H9 (cell line): ENCODE data around the gene THEM5. TPM values are rescaled to one million over a fixed set of nuclear protein-coding genes. Genes with fewer than 3 reads are reported as not detected.
A peak's percentile ranks its signal among the peaks of the same experiment; 100 is the strongest.

Source experiments
- DNase-seq: peaks from one replicate; pipeline ENCODE4 v3.0.0-alpha.2; 2017
- H2AFZ ChIP-seq: one replicate; pipeline ENCODE4 v1.6.1; 2013; ENCODE audit warnings: mild to moderate bottlenecking, low read length, control low read depth, moderate library complexity
- H2AK5ac ChIP-seq: 2 replicates; pipeline ENCODE4 v1.6.1; 2013; ENCODE audit warnings: low read length, control low read depth, mixed read lengths; ENCODE audit not compliant: insufficient read length
- H2BK120ac ChIP-seq: one replicate; pipeline ENCODE4 v1.6.1; 2013; ENCODE audit warnings: low read depth, mild to moderate bottlenecking, low read length, control low read depth, inconsistent platforms; ENCODE audit not compliant: poor library complexity, severe bottlenecking
- H2BK12ac ChIP-seq: 2 replicates; pipeline ENCODE4 v1.6.1; 2013; ENCODE audit warnings: low read length, control low read depth, mixed read lengths, low read depth; ENCODE audit not compliant: insufficient read length
- H2BK15ac ChIP-seq: 2 replicates; pipeline ENCODE4 v1.6.1; 2013; ENCODE audit warnings: low read depth, low read length, control low read depth
- H2BK20ac ChIP-seq: one replicate; pipeline ENCODE4 v1.6.1; 2013; ENCODE audit warnings: low read depth, mild to moderate bottlenecking, low read length, control low read depth, inconsistent platforms; ENCODE audit not compliant: poor library complexity, severe bottlenecking
- H2BK5ac ChIP-seq: 2 replicates; pipeline ENCODE4 v1.6.1; 2013; ENCODE audit warnings: low read length, control low read depth, mixed read lengths; ENCODE audit not compliant: insufficient read length
- H3K14ac ChIP-seq: 2 replicates; pipeline ENCODE4 v1.6.1; 2013; ENCODE audit warnings: low read length, control low read depth; ENCODE audit not compliant: insufficient read depth
- H3K18ac ChIP-seq: 2 replicates; pipeline ENCODE4 v1.6.1; 2013; ENCODE audit warnings: low read depth, mild to moderate bottlenecking, mixed read lengths, low read length, control low read depth; ENCODE audit not compliant: insufficient read length
- H3K23ac ChIP-seq: 2 replicates; pipeline ENCODE4 v1.6.1; 2013; ENCODE audit warnings: low read length, control low read depth, mixed read lengths, low read depth; ENCODE audit not compliant: insufficient read length
- H3K23me2 ChIP-seq: 2 replicates; pipeline ENCODE4 v1.6.1; 2013; ENCODE audit warnings: low read depth, mild to moderate bottlenecking, mixed read lengths, low read length, control low read depth; ENCODE audit not compliant: insufficient read length, poor library complexity, severe bottlenecking
- H3K27ac ChIP-seq: 2 replicates; pipeline ENCODE4 v1.5.1; 2013; ENCODE audit warnings: low read length, control low read depth, mixed read lengths, low read depth; ENCODE audit not compliant: insufficient read length
- H3K27me3 ChIP-seq: 2 replicates; pipeline ENCODE4 v1.6.1; 2013; ENCODE audit warnings: low read length, control low read depth, inconsistent platforms; ENCODE audit not compliant: insufficient read depth
- H3K4ac ChIP-seq: 2 replicates; pipeline ENCODE4 v1.6.1; 2013; ENCODE audit warnings: low read depth, mild to moderate bottlenecking, control low read depth, inconsistent platforms, low read length, moderate library complexity
- H3K4me1 ChIP-seq: 2 replicates; pipeline ENCODE4 v1.6.1; 2013; ENCODE audit warnings: low read length, control low read depth, inconsistent platforms; ENCODE audit not compliant: insufficient read depth
- H3K4me2 ChIP-seq: 2 replicates; pipeline ENCODE4 v1.6.1; 2013; ENCODE audit warnings: low read length, control low read depth, mixed read lengths; ENCODE audit not compliant: insufficient read length, insufficient read depth
- H3K56ac ChIP-seq: 2 replicates; pipeline ENCODE4 v1.6.1; 2013; ENCODE audit warnings: low read depth, mild to moderate bottlenecking, mixed read lengths, low read length, control low read depth; ENCODE audit not compliant: insufficient read length
- H3K79me1 ChIP-seq: 2 replicates; pipeline ENCODE4 v1.6.1; 2013; ENCODE audit warnings: low read depth, mild to moderate bottlenecking, moderate library complexity, low read length, control low read depth, inconsistent platforms; ENCODE audit not compliant: insufficient read depth, poor library complexity, severe bottlenecking
- H3K79me2 ChIP-seq: 2 replicates; pipeline ENCODE4 v1.6.1; 2013; ENCODE audit warnings: low read length, control low read depth, inconsistent platforms; ENCODE audit not compliant: insufficient read depth
- H3K9ac ChIP-seq: 2 replicates; pipeline ENCODE4 v1.6.1; 2013; ENCODE audit warnings: low read length, control low read depth, mixed read lengths; ENCODE audit not compliant: insufficient read length; ENCODE audit errors: extremely low read depth
- H3K9me3 ChIP-seq: one replicate; pipeline ENCODE4 v1.6.1; 2013; ENCODE audit warnings: low read depth, low read length, inconsistent platforms; ENCODE audit not compliant: control insufficient read depth
- H3T11ph ChIP-seq: one replicate; pipeline ENCODE4 v1.6.1; 2013; ENCODE audit warnings: mild to moderate bottlenecking, low read length, control low read depth, inconsistent platforms
- H4K20me1 ChIP-seq: one replicate; pipeline ENCODE4 v1.6.1; 2013; ENCODE audit not compliant: control insufficient read depth, insufficient read length, insufficient read depth
- H4K5ac ChIP-seq: 2 replicates; pipeline ENCODE4 v1.6.1; 2013; ENCODE audit warnings: low read depth, mild to moderate bottlenecking, mixed read lengths, low read length, control low read depth; ENCODE audit not compliant: insufficient read length
- H4K8ac ChIP-seq: replicated peaks from 2 replicates; pipeline ENCODE4 v1.6.1; 2013; ENCODE audit warnings: low read length, control low read depth, mixed read lengths, low read depth; ENCODE audit not compliant: insufficient read length
- H4K91ac ChIP-seq: 2 replicates; pipeline ENCODE4 v1.6.1; 2013; ENCODE audit warnings: low read depth, mild to moderate bottlenecking, moderate library complexity, mixed read lengths, low read length, control low read depth; ENCODE audit not compliant: insufficient read length
- H3K27ac Mint-ChIP-seq, 3 experiments: 2 replicates in 2 of 3; 3 replicates in 1 of 3; pipeline ENCODE4 v1.8.0; 2020 to 2021; ENCODE audit warnings: mixed read lengths in 3 of 3, mild to moderate bottlenecking in 1 of 3, moderate library complexity in 1 of 3
- H3K27me3 Mint-ChIP-seq: 2 replicates; pipeline ENCODE4 v1.8.0; 2021; ENCODE audit warnings: low read depth, mild to moderate bottlenecking, moderate library complexity, mixed read lengths
- H3K36me3 Mint-ChIP-seq, 3 experiments: 2 replicates in 2 of 3; 3 replicates in 1 of 3; pipeline ENCODE4 v1.8.0; 2020 to 2021; ENCODE audit warnings: low read depth in 3 of 3, mixed read lengths in 3 of 3; ENCODE audit not compliant: insufficient read depth in 1 of 3
- H3K4me1 Mint-ChIP-seq, 2 experiments: 2 replicates each; pipeline ENCODE4 v1.8.0; 2020; ENCODE audit warnings: mixed read lengths in 2 of 2
- H3K4me3 Mint-ChIP-seq, 2 experiments: 2 replicates in 1 of 2; 3 replicates in 1 of 2; pipeline ENCODE4 v1.8.0; 2020 to 2021; ENCODE audit warnings: mild to moderate bottlenecking in 2 of 2, mixed read lengths in 2 of 2, moderate library complexity in 1 of 2
- H3K9me3 Mint-ChIP-seq, 2 experiments: 2 replicates in 1 of 2; 3 replicates in 1 of 2; pipeline ENCODE4 v1.8.0; 2020; ENCODE audit warnings: mild to moderate bottlenecking in 2 of 2, mixed read lengths in 2 of 2, moderate library complexity in 1 of 2
- CTCF ChIP-seq: fragments of 200-600 bp; sonication (generic); conservative IDR thresholded peaks from 3 replicates; pipeline ENCODE4 v1.8.0; 2021; ENCODE audit warnings: antibody characterized with exemption, mild to moderate bottlenecking
- WGBS: extraction: QIAGEN DNeasy Blood & Tissue Kit; methylation state at CpG from one replicate; pipeline ENCODE4 v1.1.7; 2013; ENCODE audit warnings: missing lambda C conversion rate, low lambda C conversion rate, mixed read lengths; ENCODE audit not compliant: insufficient read length; ENCODE audit errors: extremely low coverage; 5-methylcytosine and 5-hydroxymethylcytosine counted together
- total RNA-seq: library from RNA; stranded (reverse); gene quantifications from 2 replicates; pipeline ENCODE4 v1.2.1, GENCODE V29; 2021

The THEM5 gene
- total RNA-seq, 1 experiment from 2014 or later, result not detected

- no peak for TF ChIP-seq CTCF
- Histone ChIP-seq H4K91ac (no peak overlapping the region), H3K27ac (no peak overlapping the region), H2BK120ac (no peak overlapping the region), H3T11ph (no peak overlapping the region), H3K23ac (no peak overlapping the region), H2BK20ac (no peak overlapping the region), H2AK5ac (no peak overlapping the region), H3K9me3 (no peaks in the 10 kb centered on the region), H3K18ac (no peak overlapping the region), H3K4me1 (no peaks in the 10 kb centered on the region; the same call in 1 of the 2 replicates), H4K5ac (no peak overlapping the region), H3K4ac (no peak overlapping the region), H3K79me1 (no peaks in the 10 kb centered on the region), H3K56ac (no peak overlapping the region), H3K23me2 (no peaks in the 10 kb centered on the region), H4K8ac (no peak overlapping the region), H3K27me3 (peaks cover 39% of the 10 kb centered on the region), H3K9ac (no peak overlapping the region), H2BK15ac (no peak overlapping the region), H3K79me2 (no peaks in the 10 kb centered on the region), H3K14ac (no peak overlapping the region), H2BK5ac (no peak overlapping the region), H3K4me2 (no peak overlapping the region), H2BK12ac (no peak overlapping the region), H2AFZ (no peak overlapping the region), H4K20me1 (no peaks in the 10 kb centered on the region)
- Mint-ChIP-seq H3K27ac (no peak overlapping the region), H3K36me3 (no peaks in the 10 kb centered on the region), H3K4me3 (peak overlapping the region in 1 of 2 experiments; percentile 13; a peak in 2 of 5 replicates), H3K9me3 (no peaks in the 10 kb centered on the region; a peak in 1 of 5 replicates), H3K4me1 (peaks cover 19 to 25% of the 10 kb centered on the region in 2 experiments), H3K27me3 (peaks cover 99% of the 10 kb centered on the region)
- DNase-seq, result peak; percentile 49
- no CpG with 5 or more reads among the region's 7 CpGs for WGBS
Measured at GRCh38 chr1:151860504-151861187, 7.1 kb upstream of the THEM5 start.
